CD14-positive monocyte (primary cell): ENCODE measurements around the gene RAET1E. TPM values are rescaled to one million over a fixed set of nuclear protein-coding genes. Genes with fewer than 3 reads are reported as not detected.

Source experiments
- DNase-seq, 3 donors: peaks; one replicate each; pipeline ENCODE4 v3.0.0-alpha.2; 2011 to 2022
- H2AFZ ChIP-seq: 2 replicates; pipeline ENCODE4 v1.6.0; 2012; ENCODE audit warnings: mild to moderate bottlenecking, low read depth, low read length, inconsistent platforms; ENCODE audit not compliant: insufficient read depth, poor library complexity, severe bottlenecking
- H3K27ac ChIP-seq, 2 donors: 1 replicate in 1 of 2; 2 replicates in 1 of 2; pipeline ENCODE4 v1.5.1; 2012 to 2013; ENCODE audit warnings: low read length in 2 of 2, control low read depth in 1 of 2, inconsistent platforms in 1 of 2, low read depth in 1 of 2, mild to moderate bottlenecking in 1 of 2
- H3K27me3 ChIP-seq, 2 donors: one replicate each; pipeline versions ENCODE4 v1.6.0 to v1.6.1; 2011 to 2013; ENCODE audit warnings: low read length in 2 of 2; ENCODE audit not compliant: control insufficient read depth in 2 of 2, insufficient read depth in 2 of 2
- H3K36me3 ChIP-seq, 2 donors: replicated peaks in 1 of 2; 1 replicate in 1 of 2; 2 replicates in 1 of 2; pipeline versions ENCODE4 v1.5.1 to v1.6.1; 2012 to 2013; ENCODE audit warnings: low read length in 2 of 2, control low read depth in 1 of 2, inconsistent platforms in 1 of 2, mild to moderate bottlenecking in 1 of 2; ENCODE audit not compliant: insufficient read depth in 2 of 2, control insufficient read depth in 1 of 2
- H3K4me1 ChIP-seq, 2 donors: 1 replicate in 1 of 2; 2 replicates in 1 of 2; pipeline versions ENCODE4 v1.5.1 to v1.6.1; 2012 to 2013; ENCODE audit warnings: low read length in 2 of 2, control low read depth in 1 of 2, inconsistent platforms in 1 of 2, mild to moderate bottlenecking in 1 of 2, moderate library complexity in 1 of 2; ENCODE audit not compliant: insufficient read depth in 2 of 2, control insufficient read depth in 1 of 2
- H3K4me2 ChIP-seq: replicated peaks from 2 replicates; pipeline ENCODE3; 2012; ENCODE audit warnings: low read length, moderate library complexity, mild to moderate bottlenecking; ENCODE audit not compliant: poor library complexity, severe bottlenecking; ENCODE audit errors: extremely low read depth
- H3K4me3 ChIP-seq, 3 experiments: fragments of 200-600 bp in 1 of 3; sonication (generic) in 1 of 3; replicated peaks in 1 of 3; 1 replicate in 2 of 3; 2 replicates in 1 of 3; pipeline ENCODE4 v1.5.1; 2011 to 2013; ENCODE audit warnings: low read length in 3 of 3, mild to moderate bottlenecking in 3 of 3, control low read depth in 2 of 3, low read depth in 2 of 3, inconsistent platforms in 1 of 3, moderate library complexity in 1 of 3
- H3K79me2 ChIP-seq: 2 replicates; pipeline ENCODE4 v1.6.0; 2012; ENCODE audit warnings: mild to moderate bottlenecking, control low read depth, inconsistent platforms, low read length, moderate library complexity; ENCODE audit not compliant: insufficient read depth
- H3K9ac ChIP-seq: 2 replicates; pipeline ENCODE4 v1.6.0; 2017; ENCODE audit warnings: low read length, mild to moderate bottlenecking; ENCODE audit not compliant: insufficient read depth, poor library complexity, severe bottlenecking
- H3K9me3 ChIP-seq, 2 donors: replicated peaks in 1 of 2; 1 replicate in 1 of 2; 2 replicates in 1 of 2; pipeline versions ENCODE4 v1.5.1 to v1.6.1; 2012 to 2013; ENCODE audit warnings: low read length in 2 of 2, control low read depth in 1 of 2; ENCODE audit not compliant: control insufficient read depth in 1 of 2, insufficient read depth in 1 of 2
- H4K20me1 ChIP-seq: 2 replicates; pipeline ENCODE4 v1.6.0; 2012; ENCODE audit warnings: mild to moderate bottlenecking, low read length, control low read depth, moderate library complexity; ENCODE audit not compliant: insufficient read depth
- H3K27ac Mint-ChIP-seq, 7 donors: one replicate each; pipeline ENCODE4 v1.8.0; 2020; ENCODE audit warnings: mild to moderate bottlenecking in 7 of 7, mixed read lengths in 7 of 7, moderate library complexity in 6 of 7, inconsistent platforms in 2 of 7
- H3K27me3 Mint-ChIP-seq, 3 donors: one replicate each; pipeline ENCODE4 v1.8.0; 2021 to 2022; ENCODE audit warnings: low read depth in 3 of 3, mild to moderate bottlenecking in 3 of 3, mixed read lengths in 3 of 3, moderate library complexity in 3 of 3, inconsistent platforms in 1 of 3
- H3K36me3 Mint-ChIP-seq, 2 donors: one replicate each; pipeline ENCODE4 v1.8.0; 2020; ENCODE audit warnings: mixed read lengths in 2 of 2, inconsistent platforms in 1 of 2, mild to moderate bottlenecking in 1 of 2
- H3K4me1 Mint-ChIP-seq: one replicate; pipeline ENCODE4 v1.8.0; 2020; ENCODE audit warnings: mild to moderate bottlenecking, mixed read lengths
- H3K4me3 Mint-ChIP-seq, 2 donors: one replicate each; pipeline ENCODE4 v1.8.0; 2020; ENCODE audit warnings: mild to moderate bottlenecking in 2 of 2, mixed read lengths in 2 of 2, moderate library complexity in 1 of 2
- H3K9me3 Mint-ChIP-seq, 7 donors: one replicate each; pipeline ENCODE4 v1.8.0; 2020 to 2022; ENCODE audit warnings: mixed read lengths in 7 of 7, mild to moderate bottlenecking in 6 of 7, moderate library complexity in 6 of 7, inconsistent platforms in 2 of 7
- WGBS: methylation state at CpG from one replicate; pipeline ENCODE4 v1.1.5; 2013; ENCODE audit warnings: missing lambda C conversion rate; ENCODE audit not compliant: insufficient coverage; 5-methylcytosine and 5-hydroxymethylcytosine counted together
- intact Hi-C, 2 donors: fragments of 100-400 bp; cut with micrococcal nuclease; formaldehyde crosslinking; loops; one replicate each; pipeline versions ENCODE4 v1.15.0 to v1.15.1; 2023
- polyA plus RNA-seq, 3 donors: library from polyadenylated mRNA; depleted of rRNA in 1 of 3; unstranded in 2 of 3; stranded (reverse) in 1 of 3; fragments of 300-500 nt in 2 of 3; fragments of >200 nt in 1 of 3; fragmentation: Illumina TruSeq in 2 of 3; gene quantifications; 1 replicate in 2 of 3; 2 replicates in 1 of 3; pipeline ENCODE4 v1.2.3, GENCODE V29; 2012 to 2021
- TF ChIP-seq, protein P1 (sequence below): fragments of 200-600 bp; IDR thresholded peaks from one replicate; pipeline ENCODE4 v1.8.0; 2022; ENCODE audit warnings: antibody characterized with exemption, mild to moderate bottlenecking

The RAET1E gene
- polyA plus RNA-seq, 3 donors = not detected

DNA sequence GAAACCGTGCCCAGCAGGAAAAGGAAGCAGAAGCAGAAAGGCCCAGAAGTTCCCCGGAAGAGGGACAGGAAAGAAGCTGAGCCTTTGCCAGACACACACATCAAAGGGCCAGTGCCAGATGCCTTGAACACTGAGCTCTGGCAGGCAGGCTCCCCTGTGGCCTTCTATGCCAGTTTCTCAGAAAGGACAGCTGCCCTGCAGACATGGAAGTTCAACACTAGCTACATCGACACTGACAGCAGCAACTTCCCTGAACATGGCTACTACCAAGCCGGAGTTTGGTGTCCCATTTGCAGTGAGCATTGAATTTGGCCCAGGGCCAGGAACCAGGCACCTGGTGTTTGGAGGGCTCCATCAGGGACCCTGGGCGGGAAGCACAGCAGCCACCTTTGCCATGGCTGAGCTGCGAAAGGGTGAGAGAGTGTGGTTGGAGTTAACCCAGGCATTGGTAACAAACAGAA, 8.0 kb upstream of the RAET1E start:
- Histone ChIP-seq H3K27me3 (no peaks in the 10 kb centered on the region), H2AFZ (no peak overlapping the region), H3K9ac (no peak overlapping the region), H3K9me3 (peaks cover 9 to 10% of the 10 kb centered on the region in 2 donors), H3K4me1 (no peaks in the 10 kb centered on the region), H3K4me2 (no peak overlapping the region), H3K27ac (no peak overlapping the region), H3K4me3 (no peak overlapping the region), H3K36me3 (no peaks in the 10 kb centered on the region), H4K20me1 (no peaks in the 10 kb centered on the region), H3K79me2 (no peaks in the 10 kb centered on the region)
- 74% methylated on average over 6 of the region's 6 CpGs for WGBS
- no peak for DNase-seq
- Mint-ChIP-seq H3K4me3 (no peak overlapping the region), H3K36me3 (peaks cover 0 to 2% of the 10 kb centered on the region in 2 donors), H3K9me3 (peaks cover 8 to 18% (median 13%) of the 10 kb centered on the region in 7 donors), H3K27me3 (peaks cover 7 to 11% (median 9%) of the 10 kb centered on the region in 3 donors), H3K4me1 (no peaks in the 10 kb centered on the region), H3K27ac (no peak overlapping the region)
- TF ChIP-seq, protein P1, sequence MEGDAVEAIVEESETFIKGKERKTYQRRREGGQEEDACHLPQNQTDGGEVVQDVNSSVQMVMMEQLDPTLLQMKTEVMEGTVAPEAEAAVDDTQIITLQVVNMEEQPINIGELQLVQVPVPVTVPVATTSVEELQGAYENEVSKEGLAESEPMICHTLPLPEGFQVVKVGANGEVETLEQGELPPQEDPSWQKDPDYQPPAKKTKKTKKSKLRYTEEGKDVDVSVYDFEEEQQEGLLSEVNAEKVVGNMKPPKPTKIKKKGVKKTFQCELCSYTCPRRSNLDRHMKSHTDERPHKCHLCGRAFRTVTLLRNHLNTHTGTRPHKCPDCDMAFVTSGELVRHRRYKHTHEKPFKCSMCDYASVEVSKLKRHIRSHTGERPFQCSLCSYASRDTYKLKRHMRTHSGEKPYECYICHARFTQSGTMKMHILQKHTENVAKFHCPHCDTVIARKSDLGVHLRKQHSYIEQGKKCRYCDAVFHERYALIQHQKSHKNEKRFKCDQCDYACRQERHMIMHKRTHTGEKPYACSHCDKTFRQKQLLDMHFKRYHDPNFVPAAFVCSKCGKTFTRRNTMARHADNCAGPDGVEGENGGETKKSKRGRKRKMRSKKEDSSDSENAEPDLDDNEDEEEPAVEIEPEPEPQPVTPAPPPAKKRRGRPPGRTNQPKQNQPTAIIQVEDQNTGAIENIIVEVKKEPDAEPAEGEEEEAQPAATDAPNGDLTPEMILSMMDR = no peak
- intact Hi-C loops = no loop called here

DNA sequence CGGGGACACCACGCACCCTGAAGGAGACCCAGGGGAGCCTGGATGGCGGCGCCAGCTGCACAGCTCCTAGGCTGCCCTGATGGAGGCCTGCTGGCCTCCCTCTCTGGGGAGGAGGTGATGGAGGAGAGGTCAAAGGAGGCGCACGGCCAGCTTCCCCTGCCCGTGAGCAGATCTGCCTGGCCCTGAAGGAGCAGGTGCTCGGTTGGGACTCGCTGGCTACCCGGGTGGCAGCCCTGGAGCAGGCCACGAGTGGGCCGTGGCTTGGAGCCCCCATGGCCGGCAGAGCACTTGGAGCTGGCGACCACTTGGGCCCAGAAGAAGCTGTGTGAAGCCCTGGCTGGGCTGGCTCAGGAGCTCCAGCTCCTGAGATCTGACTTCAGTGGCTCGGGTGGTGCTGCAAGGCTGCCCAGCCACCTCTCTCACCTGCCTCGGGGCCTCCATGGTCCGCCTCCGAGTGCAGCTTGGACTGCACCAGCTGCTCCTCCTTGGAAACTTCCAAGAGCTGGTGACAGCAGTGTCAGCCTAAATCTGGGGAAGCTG, 7.5 kb upstream of the RAET1E start:
- peaks cover 0 to 2% of the 10 kb centered on the region in 2 donors for H3K36me3 Mint-ChIP-seq
- TF ChIP-seq, protein P1 = no peak
- no peak overlapping the region for H2AFZ ChIP-seq

More for the DNA sequence above, 7.5 kb upstream of the RAET1E start:
- no peak overlapping the region for H3K4me3 ChIP-seq
- Mint-ChIP-seq H3K27me3 (peaks cover 7 to 9% (median 8%) of the 10 kb centered on the region in 3 donors), H3K4me1 (no peaks in the 10 kb centered on the region), H3K4me3 (no peak overlapping the region), H3K27ac (no peak overlapping the region), H3K9me3 (peaks cover 8 to 18% (median 13%) of the 10 kb centered on the region in 7 donors)
- H3K9ac ChIP-seq = no peak overlapping the region
- no peaks in the 10 kb centered on the region for H3K79me2 ChIP-seq
- H3K27ac ChIP-seq = no peak overlapping the region
- WGBS = 96% methylated on average over 18 of the region's 18 CpGs
- no peak overlapping the region for H3K4me2 ChIP-seq
- H3K9me3 ChIP-seq = peaks cover 9 to 10% of the 10 kb centered on the region in 2 donors
- no peaks in the 10 kb centered on the region for H3K27me3 ChIP-seq
- H3K4me1 ChIP-seq = no peaks in the 10 kb centered on the region
- intact Hi-C loops = no loop called here
- H3K36me3 ChIP-seq = no peaks in the 10 kb centered on the region
- no peak for DNase-seq
- no peaks in the 10 kb centered on the region for H4K20me1 ChIP-seq
